ENCODE results near the gene IMP4. TPM values are rescaled to one million over a fixed set of nuclear protein-coding genes. Genes with fewer than 3 reads are reported as not detected.

Gene IMP4
- polyA plus RNA-seq, 1 of the 3 experiments (the other 2 are of a cell fraction): 252 TPM

DNA sequence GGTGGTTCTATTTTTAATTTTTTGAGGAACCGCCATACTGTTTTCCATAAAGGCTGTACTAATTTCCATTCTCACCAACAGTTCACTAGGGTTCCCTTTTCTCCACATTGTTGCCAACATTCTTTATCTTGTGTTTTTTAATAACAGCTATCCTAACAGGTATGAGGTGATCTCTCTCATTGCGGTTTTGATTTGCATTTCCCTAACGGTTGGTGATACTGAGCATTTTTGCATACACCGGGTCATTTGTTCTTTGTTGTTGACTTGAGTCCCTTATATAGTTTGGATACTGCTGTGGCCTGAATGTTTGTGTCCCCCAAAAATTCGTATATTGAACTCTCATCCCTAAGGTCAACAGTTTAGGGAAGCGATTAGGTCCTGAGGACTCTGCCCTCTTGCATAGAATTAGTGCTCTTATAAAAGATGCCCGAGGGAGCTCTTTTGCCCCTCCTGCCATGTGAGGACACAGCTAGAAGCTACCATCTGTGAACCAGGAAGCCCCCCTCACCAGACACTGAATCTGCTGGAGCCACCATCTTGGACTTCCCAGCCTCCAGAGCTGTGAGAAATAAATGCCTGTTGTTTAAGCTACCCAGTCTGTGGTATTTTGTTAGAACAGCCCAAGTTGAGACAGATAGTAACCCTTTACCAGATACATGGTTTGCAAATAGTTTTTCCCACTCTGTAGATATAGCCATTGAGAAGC lies 4.7 kb downstream of the IMP4 start:
- POLR2A ChIA-PET: interaction anchor here (1.3 kb wide), 1 partner anchor 9 kb away, joined by 4 read pairs; no protein-coding TSS in a partner anchor
- TF ChIP-seq, protein P1, sequence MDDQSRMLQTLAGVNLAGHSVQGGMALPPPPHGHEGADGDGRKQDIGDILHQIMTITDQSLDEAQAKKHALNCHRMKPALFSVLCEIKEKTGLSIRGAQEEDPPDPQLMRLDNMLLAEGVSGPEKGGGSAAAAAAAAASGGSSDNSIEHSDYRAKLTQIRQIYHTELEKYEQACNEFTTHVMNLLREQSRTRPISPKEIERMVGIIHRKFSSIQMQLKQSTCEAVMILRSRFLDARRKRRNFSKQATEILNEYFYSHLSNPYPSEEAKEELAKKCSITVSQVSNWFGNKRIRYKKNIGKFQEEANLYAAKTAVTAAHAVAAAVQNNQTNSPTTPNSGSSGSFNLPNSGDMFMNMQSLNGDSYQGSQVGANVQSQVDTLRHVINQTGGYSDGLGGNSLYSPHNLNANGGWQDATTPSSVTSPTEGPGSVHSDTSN (IDR thresholded peaks at IDR 0.05): no peak
- TF ChIP-seq TAF1 (IDR thresholded peaks at IDR 0.05; ENCODE audit: borderline replicate concordance, low read depth, low read length) (no peak), CTCF (IDR thresholded peaks at IDR 0.05) (no peak), FOXJ3 (CRISPR knock-in tag; IDR thresholded peaks at IDR 0.05) (no peak), CHD2 (IDR thresholded peaks at IDR 0.05; ENCODE audit: low read length, partially characterized antibody) (no peak), REST (IDR thresholded peaks at IDR 0.05; ENCODE audit: low read depth, low read length) (no peak)
- TF ChIP-seq, protein P2, sequence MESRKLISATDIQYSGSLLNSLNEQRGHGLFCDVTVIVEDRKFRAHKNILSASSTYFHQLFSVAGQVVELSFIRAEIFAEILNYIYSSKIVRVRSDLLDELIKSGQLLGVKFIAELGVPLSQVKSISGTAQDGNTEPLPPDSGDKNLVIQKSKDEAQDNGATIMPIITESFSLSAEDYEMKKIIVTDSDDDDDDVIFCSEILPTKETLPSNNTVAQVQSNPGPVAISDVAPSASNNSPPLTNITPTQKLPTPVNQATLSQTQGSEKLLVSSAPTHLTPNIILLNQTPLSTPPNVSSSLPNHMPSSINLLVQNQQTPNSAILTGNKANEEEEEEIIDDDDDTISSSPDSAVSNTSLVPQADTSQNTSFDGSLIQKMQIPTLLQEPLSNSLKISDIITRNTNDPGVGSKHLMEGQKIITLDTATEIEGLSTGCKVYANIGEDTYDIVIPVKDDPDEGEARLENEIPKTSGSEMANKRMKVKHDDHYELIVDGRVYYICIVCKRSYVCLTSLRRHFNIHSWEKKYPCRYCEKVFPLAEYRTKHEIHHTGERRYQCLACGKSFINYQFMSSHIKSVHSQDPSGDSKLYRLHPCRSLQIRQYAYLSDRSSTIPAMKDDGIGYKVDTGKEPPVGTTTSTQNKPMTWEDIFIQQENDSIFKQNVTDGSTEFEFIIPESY (IDR thresholded peaks at IDR 0.05; ENCODE audit: borderline replicate concordance, low read depth): no peak
- TF ChIP-seq, protein P3, sequence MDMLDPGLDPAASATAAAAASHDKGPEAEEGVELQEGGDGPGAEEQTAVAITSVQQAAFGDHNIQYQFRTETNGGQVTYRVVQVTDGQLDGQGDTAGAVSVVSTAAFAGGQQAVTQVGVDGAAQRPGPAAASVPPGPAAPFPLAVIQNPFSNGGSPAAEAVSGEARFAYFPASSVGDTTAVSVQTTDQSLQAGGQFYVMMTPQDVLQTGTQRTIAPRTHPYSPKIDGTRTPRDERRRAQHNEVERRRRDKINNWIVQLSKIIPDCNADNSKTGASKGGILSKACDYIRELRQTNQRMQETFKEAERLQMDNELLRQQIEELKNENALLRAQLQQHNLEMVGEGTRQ (IDR thresholded peaks at IDR 0.05; ENCODE audit: borderline replicate concordance, low read depth, low read length): no peak
- H3K36me3 ChIP-seq (replicated peaks in 1 of 2; ENCODE audit: control insufficient read depth in 1 of 2, insufficient read depth in 2 of 2, low read length in 1 of 2): peaks cover 27 to 48% of the 10 kb centered on the region in 2 experiments

More for the DNA sequence above, 4.7 kb downstream of the IMP4 start:
- H2AFZ ChIP-seq (ENCODE audit: low read depth): no peak overlapping the region
- H3K27me3 ChIP-seq (ENCODE audit: insufficient read depth): no peaks in the 10 kb centered on the region
- H3K27ac ChIP-seq (ENCODE audit: low read depth in 2 of 2, low read length in 1 of 2): no peak overlapping the region
- CTCF ChIA-PET: interaction anchor here (1.3 kb wide), 1 partner anchor 9 kb away, joined by 4 read pairs; the partner anchor contains the start of gene PTPN18
- peaks cover 9% of the 10 kb centered on the region; the same call in 1 of the 2 replicates for H4K20me1 ChIP-seq (ENCODE audit: insufficient read depth)
- no peak overlapping the region for H3K9ac ChIP-seq
- no peaks in the 10 kb centered on the region for H3K9me3 ChIP-seq
- H3K79me2 ChIP-seq (ENCODE audit: insufficient read depth): peaks cover 20% of the 10 kb centered on the region
- H3K4me3 ChIP-seq (ENCODE audit: low read depth in 2 of 2, low read length in 1 of 2): no peak overlapping the region
- no peak overlapping the region for H3K4me2 ChIP-seq
- DNase-seq: no peak
- no peaks in the 10 kb centered on the region for H3K9me2 ChIP-seq
- 94% methylated on average over 6 of the region's 7 CpGs for WGBS (ENCODE audit: low lambda C conversion rate)
- H3F3A ChIP-seq (replicated peaks; ENCODE audit: insufficient read depth): peaks cover 3% of the 10 kb centered on the region
- peaks cover 4 to 5% of the 10 kb centered on the region in 2 experiments; a peak in 1 of 4 replicates for H3K4me1 ChIP-seq (ENCODE audit: control insufficient read depth in 1 of 2, insufficient read depth in 2 of 2, low read depth in 1 of 2, low read length in 1 of 2)

Data from SK-N-SH (cell line).